ENCODE results near the gene CCDC66.

DNA sequence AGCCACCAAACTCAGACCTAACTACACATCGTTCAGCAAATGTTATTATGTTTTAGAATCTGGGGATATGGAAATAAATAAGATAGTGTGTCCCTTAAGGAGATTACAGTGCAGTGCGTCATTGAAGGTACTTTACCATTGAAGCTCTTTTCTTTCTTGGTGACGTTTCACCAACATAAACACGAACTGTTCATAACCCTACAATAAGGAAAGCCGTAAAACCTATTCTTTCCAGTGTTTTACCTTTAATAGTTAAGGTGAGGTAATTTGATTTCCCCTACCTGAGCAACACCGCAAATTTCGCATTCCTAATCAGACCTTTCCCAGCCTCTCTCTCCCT, 826 bp downstream of the CCDC66 start:
- TF ChIP-seq, protein P1, sequence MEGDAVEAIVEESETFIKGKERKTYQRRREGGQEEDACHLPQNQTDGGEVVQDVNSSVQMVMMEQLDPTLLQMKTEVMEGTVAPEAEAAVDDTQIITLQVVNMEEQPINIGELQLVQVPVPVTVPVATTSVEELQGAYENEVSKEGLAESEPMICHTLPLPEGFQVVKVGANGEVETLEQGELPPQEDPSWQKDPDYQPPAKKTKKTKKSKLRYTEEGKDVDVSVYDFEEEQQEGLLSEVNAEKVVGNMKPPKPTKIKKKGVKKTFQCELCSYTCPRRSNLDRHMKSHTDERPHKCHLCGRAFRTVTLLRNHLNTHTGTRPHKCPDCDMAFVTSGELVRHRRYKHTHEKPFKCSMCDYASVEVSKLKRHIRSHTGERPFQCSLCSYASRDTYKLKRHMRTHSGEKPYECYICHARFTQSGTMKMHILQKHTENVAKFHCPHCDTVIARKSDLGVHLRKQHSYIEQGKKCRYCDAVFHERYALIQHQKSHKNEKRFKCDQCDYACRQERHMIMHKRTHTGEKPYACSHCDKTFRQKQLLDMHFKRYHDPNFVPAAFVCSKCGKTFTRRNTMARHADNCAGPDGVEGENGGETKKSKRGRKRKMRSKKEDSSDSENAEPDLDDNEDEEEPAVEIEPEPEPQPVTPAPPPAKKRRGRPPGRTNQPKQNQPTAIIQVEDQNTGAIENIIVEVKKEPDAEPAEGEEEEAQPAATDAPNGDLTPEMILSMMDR (IDR thresholded peaks at IDR 0.05) = no peak
- no peak for TF ChIP-seq POLR2A (IDR thresholded peaks at IDR 0.05)

Data from uterus (tissue), 2 donors.